Measurements from ENCODE around the gene ELANE.

ELANE gene

GRCh38 chr19:824885-825284, 27.2 kb upstream of the ELANE start:
- TF ChIP-seq CTCF (IDR thresholded peaks at IDR 0.05; ENCODE audit: low read depth, low read length): no peak
- DNase-seq (ENCODE audit: extremely low read depth, low read depth): no peak

- no peak for DNase-seq (ENCODE audit: extremely low read depth, low read depth)
- no peak for TF ChIP-seq CTCF (IDR thresholded peaks at IDR 0.05; ENCODE audit: low read depth, low read length)
Measured at GRCh38 chr19:825897-826644, 26.0 kb upstream of the ELANE start.

- no peak for TF ChIP-seq CTCF (IDR thresholded peaks at IDR 0.05; ENCODE audit: low read depth, low read length)
- DNase-seq (ENCODE audit: extremely low read depth, low read depth): no peak
Measured at GRCh38 chr19:827314-827709, 24.8 kb upstream of the ELANE start.

GRCh38 chr19:827710-828321, 24.3 kb upstream of the ELANE start, which contains the start of gene AZU1:
Gene AZU1, plus strand, starts transcription at chr19:827837. Its CDS starts 10 bp downstream, at chr19:827847.
- no peak for TF ChIP-seq CTCF (IDR thresholded peaks at IDR 0.05; ENCODE audit: low read depth, low read length)
- no peak for DNase-seq (ENCODE audit: extremely low read depth, low read depth)

GRCh38 chr19:829129-829758, 22.9 kb upstream of the ELANE start:
- DNase-seq (ENCODE audit: extremely low read depth, low read depth): no peak
- no peak for TF ChIP-seq CTCF (IDR thresholded peaks at IDR 0.05; ENCODE audit: low read depth, low read length)

- DNase-seq (ENCODE audit: extremely low read depth, low read depth): no peak
- no peak for TF ChIP-seq CTCF (IDR thresholded peaks at IDR 0.05; ENCODE audit: low read depth, low read length)
Measured at GRCh38 chr19:831407-832369, 20.4 kb upstream of the ELANE start.

All from AG09319 (cell line).